Large intestine (tissue), 3 donors: ENCODE results near the gene PPP1R26. TPM values are rescaled to one million over a fixed set of nuclear protein-coding genes. Genes with fewer than 3 reads are reported as not detected.
"Not testable (repeated sequence)": the region's sequence is repeated elsewhere in the genome, so short reads cannot be mapped to it uniquely, and the experiment has no call there.

ENCODE experiments used
- DNase-seq, 2 donors: peaks; one replicate each; pipeline versions ENCODE4 v3.0.0 to v3.0.0-alpha.2; 2013
- H3K27ac ChIP-seq: one replicate; pipeline ENCODE4 v1.5.1; 2013; ENCODE audit warnings: low read length
- H3K27me3 ChIP-seq: 2 replicates; pipeline ENCODE4 v1.6.1; 2013; ENCODE audit warnings: low read length; ENCODE audit not compliant: control insufficient read depth, insufficient read depth
- H3K36me3 ChIP-seq: 2 replicates; pipeline ENCODE4 v1.6.1; 2013; ENCODE audit warnings: low read length; ENCODE audit not compliant: control insufficient read depth, insufficient read depth
- H3K4me1 ChIP-seq: one replicate; pipeline ENCODE4 v1.6.1; 2013; ENCODE audit warnings: low read length; ENCODE audit not compliant: control insufficient read depth, insufficient read depth
- H3K4me3 ChIP-seq: one replicate; pipeline ENCODE4 v1.5.1; 2013; ENCODE audit warnings: low read length
- H3K9me3 ChIP-seq: one replicate; pipeline ENCODE4 v1.6.1; 2013; ENCODE audit warnings: mild to moderate bottlenecking, low read depth, low read length, moderate library complexity; ENCODE audit not compliant: control insufficient read depth
- WGBS: methylation state at CpG from one replicate; pipeline ENCODE4 v1.1.5; 2013; ENCODE audit warnings: low lambda C conversion rate; ENCODE audit not compliant: insufficient coverage; 5-methylcytosine and 5-hydroxymethylcytosine counted together
- polyA plus RNA-seq: library from polyadenylated mRNA; unstranded; fragments of 120-200 nt; gene quantifications from one replicate; pipeline ENCODE4 v1.2.1, GENCODE V29; 2013

Gene PPP1R26
- polyA plus RNA-seq, 1 donor = 15.3 TPM

DNA sequence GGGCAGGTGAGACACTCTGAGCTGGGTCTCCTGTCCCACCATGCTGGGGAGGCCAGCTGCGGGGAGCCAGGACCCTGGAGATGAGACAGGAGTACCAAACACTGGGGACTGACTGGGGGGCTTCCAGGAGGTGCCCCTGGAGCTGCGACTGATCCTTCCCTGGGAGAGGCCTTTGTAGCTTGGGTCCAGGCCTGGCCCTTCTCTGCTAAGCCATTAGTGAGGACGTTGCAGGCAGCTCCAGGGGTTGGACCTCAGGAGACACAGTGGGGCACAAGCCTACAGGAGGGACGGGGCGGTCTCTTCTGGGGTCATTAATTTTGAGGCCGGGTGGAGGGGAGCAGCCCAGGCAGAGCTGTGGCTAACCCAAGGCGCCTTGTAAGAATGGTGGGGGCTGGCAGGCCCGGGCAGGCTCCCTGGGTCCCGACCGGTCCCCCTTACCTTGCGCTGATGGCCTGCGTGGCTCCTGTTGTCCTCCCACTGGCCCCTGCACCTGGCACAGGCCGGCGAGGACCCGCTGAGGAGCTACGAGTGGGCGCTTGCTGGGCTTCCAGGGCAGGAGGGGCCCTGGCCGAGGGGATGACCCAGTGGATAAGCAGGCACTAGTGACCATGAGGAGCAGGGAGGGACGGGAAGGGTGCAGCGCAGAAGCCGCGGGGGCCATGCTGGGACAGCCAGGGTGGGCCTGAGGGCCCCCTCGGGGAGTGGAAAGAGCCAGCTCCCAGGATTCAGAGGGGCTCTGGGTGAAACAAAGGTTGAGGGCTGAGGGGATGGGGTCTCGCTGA is 26.0 kb downstream of the PPP1R26 start:
- no peak for DNase-seq
- H3K4me3 ChIP-seq = no peak overlapping the region
- H3K27ac ChIP-seq = no peak overlapping the region
- no peaks in the 10 kb centered on the region for H3K9me3 ChIP-seq
- H3K36me3 ChIP-seq = peaks cover 35% of the 10 kb centered on the region
- no peaks in the 10 kb centered on the region for H3K27me3 ChIP-seq
- no CpG with 5 or more reads among the region's 24 CpGs for WGBS
- peaks cover 8% of the 10 kb centered on the region for H3K4me1 ChIP-seq

DNA sequence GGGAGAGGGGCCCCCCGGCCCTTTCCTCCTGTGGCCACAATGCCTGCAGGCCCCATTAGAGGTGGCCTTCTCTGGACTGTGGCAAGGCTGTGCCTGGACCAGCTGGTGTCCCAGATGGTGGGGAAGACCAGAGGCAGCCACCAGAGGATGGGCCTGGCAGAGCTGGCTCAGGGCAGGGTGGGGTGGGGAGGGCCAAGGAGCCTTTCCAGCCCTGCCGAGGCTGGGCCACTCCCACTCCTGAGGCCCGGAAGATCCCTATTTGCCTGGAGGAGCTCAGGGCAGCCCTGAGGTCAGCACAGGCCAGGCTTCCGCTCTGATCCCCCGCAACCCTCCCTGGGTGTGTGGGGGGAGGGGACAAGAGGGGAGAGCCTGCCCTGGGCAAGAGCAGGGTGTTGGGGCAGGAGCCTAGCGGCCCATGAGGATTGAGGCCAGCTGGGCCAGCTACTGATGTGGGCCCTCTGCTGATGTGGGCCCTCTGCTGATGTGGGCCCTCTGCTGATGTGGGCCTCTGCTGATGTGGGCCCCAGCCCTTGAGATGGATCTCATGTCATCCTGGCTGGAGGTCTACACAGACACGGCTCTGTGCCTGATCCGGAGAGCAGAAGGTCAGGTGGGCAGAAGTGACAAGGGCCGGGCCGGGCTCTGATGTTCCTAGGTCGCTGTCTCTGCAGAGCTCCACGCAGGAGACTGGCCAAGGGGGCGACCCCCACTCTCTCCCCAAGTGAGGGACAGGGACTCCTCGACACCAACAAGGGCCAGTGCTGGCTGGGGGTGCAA is 26.9 kb downstream of the PPP1R26 start:
- no CpG with 5 or more reads among the region's 14 CpGs for WGBS
- DNase-seq = no peak
- H3K27me3 ChIP-seq = no peaks in the 10 kb centered on the region
- H3K27ac ChIP-seq = no peak overlapping the region
- no peaks in the 10 kb centered on the region for H3K9me3 ChIP-seq
- H3K4me3 ChIP-seq = no peak overlapping the region
- peaks cover 6% of the 10 kb centered on the region for H3K4me1 ChIP-seq
- H3K36me3 ChIP-seq = peaks cover 35% of the 10 kb centered on the region

DNA sequence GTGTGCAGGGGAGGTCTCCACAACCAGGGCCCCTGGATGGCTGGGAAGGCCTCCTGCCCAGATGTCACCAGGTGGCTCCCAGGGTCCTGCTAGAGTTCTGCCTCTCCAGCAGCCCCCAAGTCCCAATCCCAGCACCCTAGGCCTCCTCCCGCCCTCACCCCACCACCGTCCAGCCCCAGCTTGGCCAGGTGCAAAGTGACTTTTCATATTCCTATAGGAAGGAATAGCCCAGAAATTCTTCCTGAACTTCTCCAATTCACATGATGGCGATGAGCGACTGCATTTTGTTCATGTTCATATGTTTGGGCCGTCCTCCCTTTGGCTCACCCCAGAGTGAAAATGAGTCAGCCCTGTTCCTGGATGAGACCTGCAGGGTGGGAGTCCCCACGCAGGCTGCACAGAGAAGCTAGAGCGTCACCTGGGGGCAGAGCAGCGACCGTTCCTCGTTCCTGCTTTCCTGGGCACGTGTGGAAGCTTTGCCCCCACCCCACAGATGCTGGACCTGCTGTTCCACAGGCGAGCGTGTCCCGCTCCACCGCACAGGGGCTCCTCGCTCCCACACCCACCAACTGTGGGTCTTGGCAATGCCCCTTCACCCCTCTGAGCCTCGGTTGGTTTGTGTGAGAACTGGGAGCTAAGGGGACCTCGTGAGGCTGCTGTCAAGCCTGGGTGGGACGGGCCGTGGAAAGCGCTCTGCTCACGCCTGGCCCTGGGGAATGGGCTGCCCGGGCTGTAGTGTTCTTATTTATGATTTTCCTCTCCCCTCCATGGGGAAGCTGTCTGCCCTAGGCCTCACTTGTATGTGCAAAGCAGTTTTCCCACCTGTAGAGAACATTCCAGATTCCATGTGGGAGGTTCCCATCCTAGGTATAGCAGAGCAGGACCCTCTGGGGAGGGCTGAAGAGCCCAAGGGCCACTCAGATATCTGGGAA is 27.8 kb downstream of the PPP1R26 start:
- Histone ChIP-seq H3K36me3 (peaks cover 28% of the 10 kb centered on the region), H3K4me1 (no peaks in the 10 kb centered on the region), H3K27ac (no peak overlapping the region), H3K4me3 (no peak overlapping the region), H3K9me3 (no peaks in the 10 kb centered on the region), H3K27me3 (no peaks in the 10 kb centered on the region)
- DNase-seq = no peak
- WGBS = 100% methylated on average over 2 of the region's 23 CpGs

DNA sequence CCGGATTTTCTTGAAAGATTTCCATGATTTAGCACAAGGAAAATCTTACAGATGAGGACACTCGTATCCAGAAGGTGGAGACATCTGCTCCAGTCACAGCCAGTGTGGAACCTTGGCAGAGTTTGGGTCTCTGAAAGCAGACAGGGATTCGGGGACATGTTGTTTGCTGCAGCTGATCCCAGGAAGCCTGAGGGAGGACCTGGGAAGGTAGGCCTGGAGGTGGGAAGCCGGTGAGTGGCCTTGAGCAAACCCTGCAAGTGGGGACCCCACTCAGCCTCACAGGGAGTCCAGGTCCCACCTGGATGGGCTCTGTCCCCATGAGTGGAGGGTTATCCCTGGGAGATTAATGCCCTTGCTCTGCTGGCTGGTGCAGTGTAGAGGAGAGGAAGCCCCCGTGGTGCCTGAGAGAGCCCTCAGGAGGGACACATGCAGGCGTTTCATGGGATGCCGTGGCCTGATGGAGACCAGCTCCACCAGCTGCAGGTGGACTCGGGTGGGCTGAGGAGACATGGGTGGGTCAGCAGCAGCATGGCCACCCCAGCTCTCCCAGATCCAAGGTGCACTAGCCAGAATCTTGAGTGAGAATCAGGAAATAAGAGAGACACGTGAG is 28.7 kb downstream of the PPP1R26 start:
- H3K36me3 ChIP-seq = peaks cover 20% of the 10 kb centered on the region
- no peaks in the 10 kb centered on the region for H3K27me3 ChIP-seq
- H3K9me3 ChIP-seq = no peaks in the 10 kb centered on the region
- H3K4me1 ChIP-seq = no peaks in the 10 kb centered on the region
- no peak overlapping the region for H3K27ac ChIP-seq
- no peak for DNase-seq
- no CpG with 5 or more reads among the region's 9 CpGs for WGBS
- no peak overlapping the region for H3K4me3 ChIP-seq

DNA sequence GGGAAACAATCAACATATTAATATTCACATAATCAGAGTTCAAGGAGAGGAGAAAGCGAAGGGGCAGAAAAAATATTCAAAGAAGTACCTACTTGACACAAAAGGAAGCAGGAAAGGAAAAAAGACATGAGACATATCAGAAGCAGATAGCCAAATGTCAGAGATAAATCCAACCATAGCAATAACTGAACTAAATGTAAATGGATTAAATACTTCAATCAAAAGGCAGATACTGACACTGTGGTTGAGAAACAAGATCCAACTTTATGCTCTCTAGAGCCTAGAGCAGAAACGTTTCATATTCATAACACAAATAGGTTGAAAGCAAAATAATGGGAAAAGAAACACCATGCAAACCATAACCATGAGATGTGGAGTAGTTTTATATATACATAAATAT is 29.9 kb downstream of the PPP1R26 start:
- DNase-seq = no peak
- no peak overlapping the region for H3K4me3 ChIP-seq
- H3K4me1 ChIP-seq = no peaks in the 10 kb centered on the region
- H3K27ac ChIP-seq = no peak overlapping the region
- H3K9me3 ChIP-seq = no peaks in the 10 kb centered on the region
- WGBS = 100% methylated on average over 1 of the region's 2 CpGs
- no peaks in the 10 kb centered on the region for H3K27me3 ChIP-seq
- peaks cover 9% of the 10 kb centered on the region for H3K36me3 ChIP-seq

DNA sequence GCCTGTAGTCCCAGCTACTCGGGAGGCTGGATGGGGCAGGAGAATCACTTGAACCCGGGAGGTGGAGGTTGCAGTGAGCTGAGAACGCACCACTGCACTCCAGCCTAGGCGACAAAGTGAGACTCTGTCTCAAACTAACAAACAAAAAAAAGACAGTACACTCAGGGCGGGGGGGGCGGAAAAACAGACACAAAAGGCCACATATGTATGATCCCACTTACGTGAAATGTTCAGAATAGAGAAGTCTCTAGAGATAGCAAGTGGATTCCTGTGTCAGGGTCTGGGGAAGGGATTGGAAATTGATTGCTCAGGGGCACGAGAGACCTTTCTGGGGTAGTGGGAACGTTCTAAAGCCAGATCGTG is 32.6 kb downstream of the PPP1R26 start:
- H3K27me3 ChIP-seq = no peaks in the 10 kb centered on the region
- no peak overlapping the region for H3K4me3 ChIP-seq
- no peaks in the 10 kb centered on the region for H3K4me1 ChIP-seq
- DNase-seq = no peak
- H3K36me3 ChIP-seq = no peaks in the 10 kb centered on the region
- no peak overlapping the region for H3K27ac ChIP-seq
- no peaks in the 10 kb centered on the region for H3K9me3 ChIP-seq
- 62% methylated on average over 2 of the region's 10 CpGs for WGBS

DNA sequence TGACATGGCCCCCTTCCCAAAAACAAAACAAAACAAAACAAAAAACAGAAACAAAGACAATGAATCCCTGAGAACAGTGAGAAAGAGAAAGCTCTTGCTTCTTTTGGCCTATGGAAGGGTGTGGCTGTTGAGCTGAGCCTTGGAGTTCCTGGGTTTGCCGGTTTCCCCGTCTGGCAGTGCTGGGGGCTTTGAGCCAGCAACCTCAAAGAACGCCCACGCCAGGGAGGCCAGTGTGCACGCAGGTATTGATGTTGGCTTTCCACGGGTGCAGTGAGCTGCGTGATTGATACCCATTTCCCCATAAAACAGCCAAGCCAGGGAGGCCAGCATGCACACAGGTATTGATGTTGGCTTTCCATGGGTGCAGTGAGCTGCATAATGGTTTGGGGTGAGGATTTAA is 33.3 kb downstream of the PPP1R26 start:
- Histone ChIP-seq H3K36me3 (no peaks in the 10 kb centered on the region), H3K27me3 (no peaks in the 10 kb centered on the region), H3K4me1 (no peaks in the 10 kb centered on the region), H3K27ac (no peak overlapping the region), H3K4me3 (no peak overlapping the region), H3K9me3 (no peaks in the 10 kb centered on the region)
- no peak for DNase-seq
- no CpG with 5 or more reads among the region's 7 CpGs for WGBS

DNA sequence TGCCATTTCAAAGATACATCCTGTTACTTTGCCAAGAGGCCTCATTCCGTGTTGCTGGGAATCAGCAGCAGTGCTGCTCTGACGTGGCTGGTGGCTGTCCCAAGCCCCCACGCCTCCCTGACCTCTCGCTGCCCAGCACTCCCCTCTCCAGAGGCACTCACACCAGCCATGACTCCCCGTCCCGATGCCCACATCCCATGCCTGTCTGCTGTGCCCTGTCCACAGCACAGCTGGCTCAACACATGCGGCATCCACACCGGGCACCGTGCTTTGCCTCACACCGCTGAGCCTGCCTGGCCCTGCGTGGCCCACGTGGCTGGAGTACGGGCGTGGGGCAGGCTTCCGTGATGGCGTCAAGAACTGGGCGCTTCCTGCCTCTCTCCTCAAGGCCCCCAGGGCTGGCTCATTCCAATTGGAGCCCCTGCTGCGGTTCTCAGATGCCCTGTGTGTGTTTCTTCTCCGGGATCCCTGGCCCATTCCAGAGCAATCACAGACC is 33.8 kb downstream of the PPP1R26 start:
- Histone ChIP-seq H3K36me3 (no peaks in the 10 kb centered on the region), H3K27me3 (no peaks in the 10 kb centered on the region), H3K4me3 (no peak overlapping the region), H3K4me1 (no peaks in the 10 kb centered on the region), H3K9me3 (no peaks in the 10 kb centered on the region), H3K27ac (no peak overlapping the region)
- DNase-seq = no peak
- WGBS = no CpG with 5 or more reads among the region's 19 CpGs

DNA sequence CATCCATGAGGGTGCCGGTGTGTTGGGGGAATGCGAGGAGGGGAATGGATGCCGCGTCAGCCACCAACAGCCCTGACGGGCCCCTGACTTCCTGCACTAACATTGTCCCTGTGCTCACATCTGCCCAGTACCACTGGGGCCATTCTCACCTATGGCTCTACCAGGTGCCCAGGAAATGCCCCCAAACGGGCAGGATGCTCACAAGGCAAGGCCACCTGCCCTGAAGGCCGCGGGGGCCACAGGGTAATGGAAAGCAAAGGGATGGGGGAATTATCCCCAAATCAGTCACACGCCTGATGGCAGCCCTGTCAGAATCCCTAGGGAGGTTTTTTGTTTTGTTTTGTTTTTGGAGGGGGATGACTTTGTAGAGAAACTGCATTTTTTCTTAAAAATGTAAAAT is 34.3 kb downstream of the PPP1R26 start:
- H3K9me3 ChIP-seq, H3K4me3 ChIP-seq, H3K27ac ChIP-seq, DNase-seq, H3K4me1 ChIP-seq, H3K36me3 ChIP-seq, H3K27me3 ChIP-seq: not testable (repeated sequence)
- no CpG with 5 or more reads among the region's 9 CpGs for WGBS
